GM23248 (cell line): Measurements from ENCODE around the gene RBP5. TPM values are rescaled to one million over a fixed set of nuclear protein-coding genes. Genes with fewer than 3 reads are reported as not detected.
A peak's percentile ranks its signal among the peaks of the same experiment; 100 is the strongest.

Source experiments
- DNase-seq: peaks from one replicate; pipeline ENCODE4 v3.0.0-alpha.2; 2015
- H2AFZ ChIP-seq: fragments of 200-600 bp; sonication (generic); 2 replicates; pipeline ENCODE4 v1.6.1; 2016; ENCODE audit warnings: antibody characterized with exemption
- H3F3A ChIP-seq: fragments of 200-600 bp; sonication (generic); 2 replicates; pipeline ENCODE4 v1.6.1; 2016; ENCODE audit warnings: mild to moderate bottlenecking, antibody characterized with exemption, mixed run types; ENCODE audit not compliant: insufficient read depth
- H3K27ac ChIP-seq: fragments of 200-600 bp; sonication (generic); 2 replicates; pipeline ENCODE4 v1.5.1; 2016; ENCODE audit warnings: mild to moderate bottlenecking
- H3K27me3 ChIP-seq: fragments of 200-600 bp; sonication (generic); replicated peaks from 2 replicates; pipeline ENCODE4 v1.6.1; 2016; ENCODE audit warnings: mild to moderate bottlenecking; ENCODE audit not compliant: insufficient read depth
- H3K36me3 ChIP-seq: fragments of 200-600 bp; sonication (generic); 2 replicates; pipeline ENCODE4 v1.6.1; 2016; ENCODE audit warnings: low read depth, mild to moderate bottlenecking
- H3K4me1 ChIP-seq: fragments of 200-600 bp; sonication (generic); 2 replicates; pipeline ENCODE4 v1.6.1; 2016; ENCODE audit warnings: mild to moderate bottlenecking; ENCODE audit not compliant: insufficient read depth
- H3K4me2 ChIP-seq: fragments of 200-600 bp; sonication (generic); one replicate; pipeline ENCODE4 v1.6.1; 2016; ENCODE audit warnings: mild to moderate bottlenecking; ENCODE audit not compliant: unreplicated experiment
- H3K4me3 ChIP-seq: fragments of 200-600 bp; sonication (generic); 2 replicates; pipeline ENCODE4 v1.5.1; 2016; ENCODE audit warnings: mild to moderate bottlenecking
- H3K79me2 ChIP-seq: fragments of 200-600 bp; sonication (generic); 2 replicates; pipeline ENCODE4 v1.6.1; 2016; ENCODE audit warnings: mild to moderate bottlenecking; ENCODE audit not compliant: insufficient read depth
- H3K9ac ChIP-seq: fragments of 200-600 bp; sonication (generic); 2 replicates; pipeline ENCODE4 v1.6.1; 2016; ENCODE audit warnings: mild to moderate bottlenecking
- H3K9me2 ChIP-seq: fragments of 200-600 bp; sonication (generic); 2 replicates; pipeline ENCODE4 v1.6.1; 2016; ENCODE audit warnings: mixed run types, mild to moderate bottlenecking, moderate library complexity; ENCODE audit not compliant: insufficient read depth
- H3K9me3 ChIP-seq: fragments of 200-600 bp; sonication (generic); one replicate; pipeline ENCODE4 v1.6.1; 2017; ENCODE audit warnings: low read depth
- H4K20me1 ChIP-seq: fragments of 200-600 bp; sonication (generic); 2 replicates; pipeline ENCODE4 v1.6.0; 2016; ENCODE audit not compliant: insufficient read depth
- EZH2 ChIP-seq: fragments of 200-600 bp; sonication (generic); IDR thresholded peaks from 2 replicates; pipeline ENCODE4 v1.6.1; 2018; ENCODE audit warnings: antibody characterized with exemption, mild to moderate bottlenecking; ENCODE audit not compliant: insufficient read depth, poor library complexity, severe bottlenecking
- EZH2phosphoT487 ChIP-seq: fragments of 200-600 bp; sonication (generic); IDR thresholded peaks from 2 replicates; pipeline ENCODE4 v1.6.1; 2018; ENCODE audit warnings: antibody characterized with exemption, moderate library complexity, mild to moderate bottlenecking, low read depth; ENCODE audit not compliant: insufficient read depth
- WGBS, 2 experiments: methylation state at CpG; one replicate each; pipeline ENCODE4 v1.1.6; 2015 to 2017; ENCODE audit warnings: low lambda C conversion rate in 2 of 2, low coverage in 1 of 2; ENCODE audit errors: missing lambda C conversion rate in 2 of 2; 5-methylcytosine and 5-hydroxymethylcytosine counted together
- in situ Hi-C: fragments of 300-500 bp; cut with MboI; formaldehyde crosslinking; loops from 2 replicates; pipeline ENCODE4 v1.15.0; 2020
- polyA plus RNA-seq: library from polyadenylated mRNA; unstranded; fragments of >200 nt; fragmentation: Nextera tagmentation; extraction: Ambion mirVana; gene quantifications from 2 replicates; pipeline ENCODE4 v1.2.1, GENCODE V29; 2016
- total RNA-seq: library from RNA; depleted of rRNA; stranded (reverse); fragments of >200 nt; shearing (Covaris generic); gene quantifications from 2 replicates; pipeline ENCODE4 v1.2.3, GENCODE V29; 2014

The RBP5 gene
- total and polyA plus RNA-seq, 2 experiments from 2014 or later: 0.38 TPM; not detected in 1

- no peaks in the 10 kb centered on the region for H3F3A ChIP-seq
- H3K9ac ChIP-seq: 0 out of 2 replicates have a peak overlapping the region, but pooled peaks have one; percentile 16
- H3K4me1 ChIP-seq: peaks cover 11% of the 10 kb centered on the region; the same call in 1 of the 2 replicates
- H3K4me3 ChIP-seq: peak overlapping the region; percentile 67
- no peaks in the 10 kb centered on the region for H3K27me3 ChIP-seq
- H2AFZ ChIP-seq: peak overlapping the region; percentile 56
- H3K27ac ChIP-seq: no peak overlapping the region
- H3K4me2 ChIP-seq: peak overlapping the region; percentile 77
- TF ChIP-seq EZH2phosphoT487: no peak
- WGBS, 2 experiments: 7 to 9% methylated on average over 29 to 32 of the region's 32 CpGs
- no peaks in the 10 kb centered on the region for H3K36me3 ChIP-seq
- in situ Hi-C loops: no loop called here
- H3K79me2 ChIP-seq: no peaks in the 10 kb centered on the region
- no peaks in the 10 kb centered on the region for H4K20me1 ChIP-seq
- no peaks in the 10 kb centered on the region for H3K9me2 ChIP-seq
- DNase-seq: peak; percentile 66
- no peaks in the 10 kb centered on the region for H3K9me3 ChIP-seq
Measured at GRCh38 chr12:7130701-7131501, 2.2 kb upstream of the RBP5 start.

- H3K79me2 ChIP-seq: no peaks in the 10 kb centered on the region
- H3K9ac ChIP-seq: peak within 1 kb of the TSS; percentile 16; the same call in 1 of the 2 replicates
- TF ChIP-seq EZH2 (no peak), EZH2phosphoT487 (no peak)
- peak within 1 kb of the TSS; percentile 67 for H3K4me3 ChIP-seq
- 2% methylated on average over 28 to 40 of the region's 40 CpGs for WGBS, 2 experiments
- in situ Hi-C loops: no loop called here
- H3K4me1 ChIP-seq: peaks cover 11% of the 10 kb centered on the region; the same call in 1 of the 2 replicates
- no peaks in the 10 kb centered on the region for H3K9me3 ChIP-seq
- DNase-seq: peak; percentile 72
- H3K4me2 ChIP-seq: peak within 1 kb of the TSS; percentile 77
- H2AFZ ChIP-seq: peak within 1 kb of the TSS; percentile 56
- H3K27me3 ChIP-seq: no peaks in the 10 kb centered on the region
- H3F3A ChIP-seq: no peaks in the 10 kb centered on the region
- no peaks in the 10 kb centered on the region for H3K36me3 ChIP-seq
- no peak within 1 kb of the TSS for H3K27ac ChIP-seq
- H3K9me2 ChIP-seq: no peaks in the 10 kb centered on the region
- H4K20me1 ChIP-seq: no peaks in the 10 kb centered on the region
Measured at GRCh38 chr12:7129872-7130691, 1.4 kb upstream of the RBP5 start, which contains the start of gene CLSTN3. CLSTN3 (plus strand) TSS chr12:7130371; CDS start chr12:7130649, 278 bp downstream.

GRCh38 chr12:7129287-7129871 lies 690 bp upstream of the RBP5 start:
- no peak overlapping the region for H3K27ac ChIP-seq
- in situ Hi-C loops: no loop called here
- H3K79me2 ChIP-seq: no peaks in the 10 kb centered on the region
- H3K9ac ChIP-seq: peak overlapping the region; percentile 16; the same call in 1 of the 2 replicates
- no peaks in the 10 kb centered on the region for H3K9me3 ChIP-seq
- 5 to 7% methylated on average over 19 of the region's 19 CpGs for WGBS, 2 experiments
- no peaks in the 10 kb centered on the region for H4K20me1 ChIP-seq
- H2AFZ ChIP-seq: peak overlapping the region; percentile 46
- H3K9me2 ChIP-seq: no peaks in the 10 kb centered on the region
- H3F3A ChIP-seq: no peaks in the 10 kb centered on the region
- peaks cover 11% of the 10 kb centered on the region; the same call in 1 of the 2 replicates for H3K4me1 ChIP-seq
- TF ChIP-seq EZH2 (no peak), EZH2phosphoT487 (no peak)
- no peaks in the 10 kb centered on the region for H3K36me3 ChIP-seq
- peak overlapping the region; percentile 77 for H3K4me2 ChIP-seq
- peak overlapping the region; percentile 67 for H3K4me3 ChIP-seq
- no peaks in the 10 kb centered on the region for H3K27me3 ChIP-seq
- peak; percentile 19 for DNase-seq
